Measurements from ENCODE around the gene NOC3L.

GRCh38 chr10:94355841-94356240, 6.9 kb downstream of the NOC3L start:
- TF ChIP-seq CTCF (IDR thresholded peaks at IDR 0.05) (no peak), POLR2AphosphoS5 (IDR thresholded peaks at IDR 0.05; ENCODE audit: low read depth, low read length) (no peak)
